ENCODE measurements around the gene SYT7. TPM values are rescaled to one million over a fixed set of nuclear protein-coding genes. Genes with fewer than 3 reads are reported as not detected.

SYT7 gene
- total RNA-seq, 1 donor from 2014 or later, result 18.9 TPM

- H3K4me1 ChIP-seq, result peaks cover 65% of the 10 kb centered on the region
- peak; percentile 58 for TF ChIP-seq CTCF (IDR thresholded peaks at IDR 0.05; ENCODE audit: borderline replicate concordance)
- intact Hi-C loops (cut with micrococcal nuclease), result no loop called here
- peak; percentile 48 for DNase-seq
- no peak overlapping the region for H3K4me3 ChIP-seq
- H3K36me3 ChIP-seq, result no peaks in the 10 kb centered on the region
- H3K27ac ChIP-seq (replicated peaks), result peak overlapping the region; percentile 69
- no peaks in the 10 kb centered on the region for H3K9me3 ChIP-seq (replicated peaks)
- H3K27me3 ChIP-seq (ENCODE audit: low read depth), result peaks cover 12% of the 10 kb centered on the region
Observed at GRCh38 chr11:61577383-61578118, 3.3 kb downstream of the SYT7 start.

GRCh38 chr11:61575886-61576861, 4.7 kb downstream of the SYT7 start:
- Histone ChIP-seq H3K4me1 (peaks cover 70% of the 10 kb centered on the region), H3K36me3 (no peaks in the 10 kb centered on the region), H3K27ac (replicated peaks) (peak overlapping the region; percentile 69), H3K27me3 (ENCODE audit: low read depth) (peaks cover 12% of the 10 kb centered on the region), H3K9me3 (replicated peaks) (no peaks in the 10 kb centered on the region), H3K4me3 (no peak overlapping the region)
- DNase-seq, result peak; percentile 70
- peak; percentile 54 for TF ChIP-seq CTCF (IDR thresholded peaks at IDR 0.05; ENCODE audit: borderline replicate concordance)
- intact Hi-C loops (cut with micrococcal nuclease), result no loop called here

- no peak for DNase-seq
- peaks cover 75% of the 10 kb centered on the region for H3K4me1 ChIP-seq
- no peaks in the 10 kb centered on the region for H3K9me3 ChIP-seq (replicated peaks)
- peaks cover 2% of the 10 kb centered on the region for H3K27me3 ChIP-seq (ENCODE audit: low read depth)
- TF ChIP-seq CTCF (IDR thresholded peaks at IDR 0.05; ENCODE audit: borderline replicate concordance), result no peak
- intact Hi-C loops (cut with micrococcal nuclease), result no loop called here
- no peak overlapping the region for H3K27ac ChIP-seq (replicated peaks)
- H3K4me3 ChIP-seq, result no peak overlapping the region
- no peaks in the 10 kb centered on the region for H3K36me3 ChIP-seq
Observed at GRCh38 chr11:61574611-61575010, 6.3 kb downstream of the SYT7 start.

GRCh38 chr11:61572913-61573312, 8.0 kb downstream of the SYT7 start:
- no peaks in the 10 kb centered on the region for H3K36me3 ChIP-seq
- intact Hi-C loops (cut with micrococcal nuclease), result no loop called here
- H3K9me3 ChIP-seq (replicated peaks), result no peaks in the 10 kb centered on the region
- no peak for DNase-seq
- H3K4me1 ChIP-seq, result peaks cover 73% of the 10 kb centered on the region
- no peak overlapping the region for H3K27ac ChIP-seq (replicated peaks)
- TF ChIP-seq CTCF (IDR thresholded peaks at IDR 0.05; ENCODE audit: borderline replicate concordance), result no peak
- H3K4me3 ChIP-seq, result no peak overlapping the region
- H3K27me3 ChIP-seq (ENCODE audit: low read depth), result peaks cover 5% of the 10 kb centered on the region

GRCh38 chr11:61571869-61572268, 9.0 kb downstream of the SYT7 start:
- no peak for TF ChIP-seq CTCF (IDR thresholded peaks at IDR 0.05; ENCODE audit: borderline replicate concordance)
- no peaks in the 10 kb centered on the region for H3K36me3 ChIP-seq
- peaks cover 69% of the 10 kb centered on the region for H3K4me1 ChIP-seq
- H3K4me3 ChIP-seq, result no peak overlapping the region
- peaks cover 5% of the 10 kb centered on the region for H3K27me3 ChIP-seq (ENCODE audit: low read depth)
- DNase-seq, result no peak
- no peaks in the 10 kb centered on the region for H3K9me3 ChIP-seq (replicated peaks)
- peak overlapping the region; percentile 54 for H3K27ac ChIP-seq (replicated peaks)
- intact Hi-C loops (cut with micrococcal nuclease), result no loop called here

Data from left ventricle myocardium inferior (tissue), 1 donor.